GM21717 (cell line): ENCODE measurements around the gene VASP.

Source experiments
- ATAC-seq: cut with Tn5 transposase; IDR thresholded peaks from one replicate; pipeline ENCODE4 v1.9.1; 2021; ENCODE audit warnings: mild to moderate bottlenecking, moderate library complexity; ENCODE audit not compliant: unreplicated experiment

VASP gene

GRCh38 chr19:45547965-45548609 is 40.8 kb downstream of the VASP start:
- no peak for ATAC-seq

- no peak for ATAC-seq
Observed at GRCh38 chr19:45553464-45553863, 46.2 kb downstream of the VASP start.

GRCh38 chr19:45554481-45554880 is 47.2 kb downstream of the VASP start:
- no peak for ATAC-seq

GRCh38 chr19:45556835-45557234 is 49.6 kb downstream of the VASP start:
- no peak for ATAC-seq

- no peak for ATAC-seq
Observed at GRCh38 chr19:45558399-45558878, 51.2 kb downstream of the VASP start.

GRCh38 chr19:45560038-45560437 is 52.8 kb downstream of the VASP start:
- no peak for ATAC-seq

- no peak for ATAC-seq
Observed at GRCh38 chr19:45560686-45561085, 53.4 kb downstream of the VASP start.

- ATAC-seq: no peak
Observed at GRCh38 chr19:45564131-45564780, 57.0 kb downstream of the VASP start.

- no peak for ATAC-seq
Observed at GRCh38 chr19:45567609-45568008, 60.3 kb downstream of the VASP start.

- no peak for ATAC-seq
Observed at GRCh38 chr19:45568732-45569131, 61.5 kb downstream of the VASP start.

- ATAC-seq: no peak
Observed at GRCh38 chr19:45569619-45570421, 62.5 kb downstream of the VASP start.

GRCh38 chr19:45571457-45572220 is 64.4 kb downstream of the VASP start:
- no peak for ATAC-seq

GRCh38 chr19:45574526-45574925 is 67.2 kb downstream of the VASP start:
- ATAC-seq: no peak

GRCh38 chr19:45575216-45575615 is 67.9 kb downstream of the VASP start:
- ATAC-seq: no peak
